CD14-positive monocyte (primary cell): Measurements from ENCODE around the gene RNF223. TPM values are rescaled to one million over a fixed set of nuclear protein-coding genes. Genes with fewer than 3 reads are reported as not detected.

Experiments
- DNase-seq, 3 donors: peaks; one replicate each; pipeline ENCODE4 v3.0.0-alpha.2; 2011 to 2022
- H2AFZ ChIP-seq: 2 replicates; pipeline ENCODE4 v1.6.0; 2012; ENCODE audit warnings: mild to moderate bottlenecking, low read depth, low read length, inconsistent platforms; ENCODE audit not compliant: insufficient read depth, poor library complexity, severe bottlenecking
- H3K27ac ChIP-seq, 2 donors: 1 replicate in 1 of 2; 2 replicates in 1 of 2; pipeline ENCODE4 v1.5.1; 2012 to 2013; ENCODE audit warnings: low read length in 2 of 2, control low read depth in 1 of 2, inconsistent platforms in 1 of 2, low read depth in 1 of 2, mild to moderate bottlenecking in 1 of 2
- H3K27me3 ChIP-seq, 2 donors: one replicate each; pipeline versions ENCODE4 v1.6.0 to v1.6.1; 2011 to 2013; ENCODE audit warnings: low read length in 2 of 2; ENCODE audit not compliant: control insufficient read depth in 2 of 2, insufficient read depth in 2 of 2
- H3K36me3 ChIP-seq, 2 donors: replicated peaks in 1 of 2; 1 replicate in 1 of 2; 2 replicates in 1 of 2; pipeline versions ENCODE4 v1.5.1 to v1.6.1; 2012 to 2013; ENCODE audit warnings: low read length in 2 of 2, control low read depth in 1 of 2, inconsistent platforms in 1 of 2, mild to moderate bottlenecking in 1 of 2; ENCODE audit not compliant: insufficient read depth in 2 of 2, control insufficient read depth in 1 of 2
- H3K4me1 ChIP-seq, 2 donors: 1 replicate in 1 of 2; 2 replicates in 1 of 2; pipeline versions ENCODE4 v1.5.1 to v1.6.1; 2012 to 2013; ENCODE audit warnings: low read length in 2 of 2, control low read depth in 1 of 2, inconsistent platforms in 1 of 2, mild to moderate bottlenecking in 1 of 2, moderate library complexity in 1 of 2; ENCODE audit not compliant: insufficient read depth in 2 of 2, control insufficient read depth in 1 of 2
- H3K4me2 ChIP-seq: replicated peaks from 2 replicates; pipeline ENCODE3; 2012; ENCODE audit warnings: low read length, moderate library complexity, mild to moderate bottlenecking; ENCODE audit not compliant: poor library complexity, severe bottlenecking; ENCODE audit errors: extremely low read depth
- H3K4me3 ChIP-seq, 3 experiments: fragments of 200-600 bp in 1 of 3; sonication (generic) in 1 of 3; replicated peaks in 1 of 3; 1 replicate in 2 of 3; 2 replicates in 1 of 3; pipeline ENCODE4 v1.5.1; 2011 to 2013; ENCODE audit warnings: low read length in 3 of 3, mild to moderate bottlenecking in 3 of 3, control low read depth in 2 of 3, low read depth in 2 of 3, inconsistent platforms in 1 of 3, moderate library complexity in 1 of 3
- H3K79me2 ChIP-seq: 2 replicates; pipeline ENCODE4 v1.6.0; 2012; ENCODE audit warnings: mild to moderate bottlenecking, control low read depth, inconsistent platforms, low read length, moderate library complexity; ENCODE audit not compliant: insufficient read depth
- H3K9ac ChIP-seq: 2 replicates; pipeline ENCODE4 v1.6.0; 2017; ENCODE audit warnings: low read length, mild to moderate bottlenecking; ENCODE audit not compliant: insufficient read depth, poor library complexity, severe bottlenecking
- H3K9me3 ChIP-seq, 2 donors: replicated peaks in 1 of 2; 1 replicate in 1 of 2; 2 replicates in 1 of 2; pipeline versions ENCODE4 v1.5.1 to v1.6.1; 2012 to 2013; ENCODE audit warnings: low read length in 2 of 2, control low read depth in 1 of 2; ENCODE audit not compliant: control insufficient read depth in 1 of 2, insufficient read depth in 1 of 2
- H4K20me1 ChIP-seq: 2 replicates; pipeline ENCODE4 v1.6.0; 2012; ENCODE audit warnings: mild to moderate bottlenecking, low read length, control low read depth, moderate library complexity; ENCODE audit not compliant: insufficient read depth
- H3K27ac Mint-ChIP-seq, 7 donors: one replicate each; pipeline ENCODE4 v1.8.0; 2020; ENCODE audit warnings: mild to moderate bottlenecking in 7 of 7, mixed read lengths in 7 of 7, moderate library complexity in 6 of 7, inconsistent platforms in 2 of 7
- H3K27me3 Mint-ChIP-seq, 3 donors: one replicate each; pipeline ENCODE4 v1.8.0; 2021 to 2022; ENCODE audit warnings: low read depth in 3 of 3, mild to moderate bottlenecking in 3 of 3, mixed read lengths in 3 of 3, moderate library complexity in 3 of 3, inconsistent platforms in 1 of 3
- H3K36me3 Mint-ChIP-seq, 2 donors: one replicate each; pipeline ENCODE4 v1.8.0; 2020; ENCODE audit warnings: mixed read lengths in 2 of 2, inconsistent platforms in 1 of 2, mild to moderate bottlenecking in 1 of 2
- H3K4me1 Mint-ChIP-seq: one replicate; pipeline ENCODE4 v1.8.0; 2020; ENCODE audit warnings: mild to moderate bottlenecking, mixed read lengths
- H3K4me3 Mint-ChIP-seq, 2 donors: one replicate each; pipeline ENCODE4 v1.8.0; 2020; ENCODE audit warnings: mild to moderate bottlenecking in 2 of 2, mixed read lengths in 2 of 2, moderate library complexity in 1 of 2
- H3K9me3 Mint-ChIP-seq, 7 donors: one replicate each; pipeline ENCODE4 v1.8.0; 2020 to 2022; ENCODE audit warnings: mixed read lengths in 7 of 7, mild to moderate bottlenecking in 6 of 7, moderate library complexity in 6 of 7, inconsistent platforms in 2 of 7
- WGBS: methylation state at CpG from one replicate; pipeline ENCODE4 v1.1.5; 2013; ENCODE audit warnings: missing lambda C conversion rate; ENCODE audit not compliant: insufficient coverage; 5-methylcytosine and 5-hydroxymethylcytosine counted together
- intact Hi-C, 2 donors: fragments of 100-400 bp; cut with micrococcal nuclease; formaldehyde crosslinking; loops; one replicate each; pipeline versions ENCODE4 v1.15.0 to v1.15.1; 2023
- polyA plus RNA-seq, 3 donors: library from polyadenylated mRNA; depleted of rRNA in 1 of 3; unstranded in 2 of 3; stranded (reverse) in 1 of 3; fragments of 300-500 nt in 2 of 3; fragments of >200 nt in 1 of 3; fragmentation: Illumina TruSeq in 2 of 3; gene quantifications; 1 replicate in 2 of 3; 2 replicates in 1 of 3; pipeline ENCODE4 v1.2.3, GENCODE V29; 2012 to 2021
- TF ChIP-seq, protein P1 (sequence below): fragments of 200-600 bp; IDR thresholded peaks from one replicate; pipeline ENCODE4 v1.8.0; 2022; ENCODE audit warnings: antibody characterized with exemption, mild to moderate bottlenecking

The RNF223 gene
- polyA plus RNA-seq, 3 donors: not detected

DNA sequence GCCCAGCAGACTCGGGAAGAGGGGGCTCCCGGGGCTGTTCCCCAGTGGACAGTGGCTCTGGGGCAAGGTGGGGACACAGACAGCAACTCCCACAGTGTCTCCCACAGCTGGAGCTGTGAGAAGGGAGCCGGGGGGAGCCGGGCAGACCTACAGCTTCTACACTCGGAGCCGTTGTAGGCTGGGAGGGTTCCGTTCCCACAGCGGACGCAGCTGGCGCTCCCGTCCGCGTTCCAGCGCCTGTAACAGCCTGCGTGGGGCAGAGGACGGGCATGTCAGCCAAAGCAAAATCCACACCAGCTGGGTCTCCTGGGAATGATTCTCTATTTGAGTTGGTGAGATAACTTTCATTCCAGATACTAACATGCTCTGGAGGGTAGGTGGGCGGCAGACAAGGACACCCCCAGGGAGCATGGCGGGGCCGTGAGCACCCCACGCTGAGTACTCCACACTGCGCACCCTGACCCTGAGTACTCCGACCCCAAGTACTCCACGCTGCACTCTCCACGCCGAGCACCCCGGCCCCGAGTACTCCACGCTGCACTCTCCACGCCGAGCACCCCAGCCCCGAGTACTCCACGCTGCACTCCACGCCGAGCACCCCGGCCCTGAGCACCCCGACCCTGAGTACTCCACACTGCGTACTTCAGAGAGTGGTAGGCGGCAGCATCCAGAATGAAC is 13.4 kb upstream of the RNF223 start:
- intact Hi-C loops: no loop called here
- no peaks in the 10 kb centered on the region for H3K4me1 Mint-ChIP-seq
- Histone ChIP-seq H3K79me2 (no peaks in the 10 kb centered on the region), H3K36me3 (no peaks in the 10 kb centered on the region), H3K27me3 (no peaks in the 10 kb centered on the region), H3K4me3 (no peak overlapping the region), H3K4me1 (no peaks in the 10 kb centered on the region), H4K20me1 (no peaks in the 10 kb centered on the region), H3K4me2 (no peak overlapping the region), H3K27ac (no peak overlapping the region), H2AFZ (no peak overlapping the region), H3K9ac (no peak overlapping the region), H3K9me3 (no peaks in the 10 kb centered on the region)
- H3K36me3 Mint-ChIP-seq: peaks cover 5 to 6% of the 10 kb centered on the region in 2 donors
- no peaks in the 10 kb centered on the region for H3K27me3 Mint-ChIP-seq
- H3K4me3 Mint-ChIP-seq: no peak overlapping the region
- TF ChIP-seq, protein P1, sequence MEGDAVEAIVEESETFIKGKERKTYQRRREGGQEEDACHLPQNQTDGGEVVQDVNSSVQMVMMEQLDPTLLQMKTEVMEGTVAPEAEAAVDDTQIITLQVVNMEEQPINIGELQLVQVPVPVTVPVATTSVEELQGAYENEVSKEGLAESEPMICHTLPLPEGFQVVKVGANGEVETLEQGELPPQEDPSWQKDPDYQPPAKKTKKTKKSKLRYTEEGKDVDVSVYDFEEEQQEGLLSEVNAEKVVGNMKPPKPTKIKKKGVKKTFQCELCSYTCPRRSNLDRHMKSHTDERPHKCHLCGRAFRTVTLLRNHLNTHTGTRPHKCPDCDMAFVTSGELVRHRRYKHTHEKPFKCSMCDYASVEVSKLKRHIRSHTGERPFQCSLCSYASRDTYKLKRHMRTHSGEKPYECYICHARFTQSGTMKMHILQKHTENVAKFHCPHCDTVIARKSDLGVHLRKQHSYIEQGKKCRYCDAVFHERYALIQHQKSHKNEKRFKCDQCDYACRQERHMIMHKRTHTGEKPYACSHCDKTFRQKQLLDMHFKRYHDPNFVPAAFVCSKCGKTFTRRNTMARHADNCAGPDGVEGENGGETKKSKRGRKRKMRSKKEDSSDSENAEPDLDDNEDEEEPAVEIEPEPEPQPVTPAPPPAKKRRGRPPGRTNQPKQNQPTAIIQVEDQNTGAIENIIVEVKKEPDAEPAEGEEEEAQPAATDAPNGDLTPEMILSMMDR: no peak
- 97% methylated on average over 33 of the region's 38 CpGs for WGBS
- peaks cover 0 to 3% (median 0%) of the 10 kb centered on the region in 7 donors for H3K9me3 Mint-ChIP-seq
- H3K27ac Mint-ChIP-seq: no peak overlapping the region
- DNase-seq: no peak

DNA sequence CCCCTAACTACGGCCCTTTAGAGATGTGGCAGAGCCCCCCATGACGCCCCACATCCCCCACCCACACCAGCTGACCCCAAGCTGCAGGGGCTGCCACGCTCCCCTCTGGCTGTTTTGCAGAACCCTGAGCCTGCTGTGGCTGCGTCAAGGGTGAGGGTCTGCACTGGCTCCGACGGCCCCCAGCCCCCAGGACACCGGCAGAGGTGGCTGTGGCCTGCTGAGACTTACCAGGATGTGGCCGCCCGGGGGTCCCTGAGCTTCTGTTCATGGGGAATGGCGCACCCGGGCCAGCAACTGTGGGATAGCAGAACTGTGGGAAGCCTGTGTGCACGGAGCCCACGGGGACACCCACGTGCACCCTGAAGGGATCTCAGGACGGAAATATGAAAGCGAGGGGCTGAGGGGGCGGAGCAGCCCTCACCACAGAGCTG is 12.8 kb upstream of the RNF223 start:
- Histone ChIP-seq H4K20me1 (no peaks in the 10 kb centered on the region), H3K27ac (no peak overlapping the region), H3K9me3 (no peaks in the 10 kb centered on the region), H3K36me3 (no peaks in the 10 kb centered on the region), H3K4me1 (no peaks in the 10 kb centered on the region), H3K27me3 (no peaks in the 10 kb centered on the region), H3K9ac (no peak overlapping the region), H2AFZ (no peak overlapping the region), H3K79me2 (no peaks in the 10 kb centered on the region), H3K4me2 (no peak overlapping the region), H3K4me3 (no peak overlapping the region)
- Mint-ChIP-seq H3K36me3 (peaks cover 5 to 6% of the 10 kb centered on the region in 2 donors), H3K27ac (no peak overlapping the region), H3K27me3 (no peaks in the 10 kb centered on the region), H3K4me3 (no peak overlapping the region), H3K9me3 (peaks cover 0 to 3% (median 0%) of the 10 kb centered on the region in 7 donors), H3K4me1 (no peaks in the 10 kb centered on the region)
- TF ChIP-seq, protein P1: no peak
- 94% methylated on average over 16 of the region's 17 CpGs for WGBS
- no peak for DNase-seq
- intact Hi-C loops: no loop called here
